ENCODE measurements around the gene SELENOW.

- TF ChIP-seq CTCF (IDR thresholded peaks at IDR 0.05) (no peak), POLR2A (IDR thresholded peaks at IDR 0.05) (no peak)
Measured at GRCh38 chr19:47820410-47820809, 41.9 kb downstream of the SELENOW start.
